GM23338 (cell line): ENCODE data around the gene RASGRP4. TPM values are rescaled to one million over a fixed set of nuclear protein-coding genes. Genes with fewer than 3 reads are reported as not detected.

ENCODE experiments used
- ATAC-seq: fragments of 200-7000 bp; cut with Tn5 transposase; 3 replicates; pipeline ENCODE4 v1.9.1; 2020
- DNase-seq: peaks from one replicate; pipeline ENCODE4 v3.0.0-alpha.2; 2015; ENCODE audit warnings: low spot score
- H2AFZ ChIP-seq: fragments of 200-600 bp; sonication (generic); 2 replicates; pipeline ENCODE4 v1.8.0; 2016; ENCODE audit warnings: antibody characterized with exemption, mild to moderate bottlenecking, moderate library complexity
- H3F3A ChIP-seq: fragments of 200-600 bp; sonication (generic); replicated peaks from 2 replicates; pipeline ENCODE4 v1.8.0; 2017; ENCODE audit warnings: antibody characterized with exemption, mixed run types, low read depth
- H3K27ac ChIP-seq: fragments of 200-600 bp; sonication (generic); 2 replicates; pipeline ENCODE4 v1.6.1; 2016; ENCODE audit warnings: low read depth
- H3K27me3 ChIP-seq: fragments of 200-600 bp; sonication (generic); 2 replicates; pipeline ENCODE4 v1.8.0; 2016; ENCODE audit warnings: mild to moderate bottlenecking, mixed run types, moderate library complexity; ENCODE audit not compliant: insufficient read depth
- H3K36me3 ChIP-seq: fragments of 200-600 bp; sonication (generic); 2 replicates; pipeline ENCODE4 v1.8.0; 2016; ENCODE audit warnings: mild to moderate bottlenecking; ENCODE audit not compliant: insufficient read depth
- H3K4me1 ChIP-seq: fragments of 200-600 bp; sonication (generic); 2 replicates; pipeline ENCODE4 v1.8.0; 2016; ENCODE audit warnings: mild to moderate bottlenecking, moderate library complexity; ENCODE audit not compliant: insufficient read depth
- H3K4me2 ChIP-seq: fragments of 200-600 bp; sonication (generic); 2 replicates; pipeline ENCODE4 v1.7.1; 2017; ENCODE audit warnings: mixed run types
- H3K4me3 ChIP-seq: fragments of 200-600 bp; sonication (generic); 2 replicates; pipeline ENCODE4 v1.6.1; 2016; ENCODE audit warnings: mixed run types
- H3K79me2 ChIP-seq: fragments of 200-600 bp; sonication (generic); replicated peaks from 2 replicates; pipeline ENCODE4 v1.8.0; 2017; ENCODE audit warnings: mild to moderate bottlenecking; ENCODE audit not compliant: insufficient read depth
- H3K9me2 ChIP-seq: fragments of 200-600 bp; sonication (generic); 2 replicates; pipeline ENCODE4 v1.8.0; 2017; ENCODE audit not compliant: insufficient read depth
- H4K20me1 ChIP-seq: fragments of 200-600 bp; sonication (generic); replicated peaks from 2 replicates; pipeline ENCODE4 v1.8.0; 2017; ENCODE audit warnings: mild to moderate bottlenecking; ENCODE audit not compliant: insufficient read depth
- H3K27ac Mint-ChIP-seq: 2 replicates; pipeline ENCODE4 v1.8.0; 2020; ENCODE audit warnings: inconsistent platforms, mild to moderate bottlenecking, moderate library complexity, mixed read lengths
- H3K27me3 Mint-ChIP-seq: 3 replicates; pipeline ENCODE4 v1.8.0; 2022; ENCODE audit warnings: low read depth, mild to moderate bottlenecking, moderate library complexity, mixed read lengths, inconsistent platforms; ENCODE audit not compliant: insufficient read depth, poor library complexity
- H3K36me3 Mint-ChIP-seq: 3 replicates; pipeline ENCODE4 v1.8.0; 2021; ENCODE audit warnings: low read depth, mild to moderate bottlenecking, inconsistent platforms, moderate library complexity, mixed read lengths
- H3K4me1 Mint-ChIP-seq: 3 replicates; pipeline ENCODE4 v1.8.0; 2020; ENCODE audit warnings: mild to moderate bottlenecking, inconsistent platforms, mixed read lengths
- H3K4me3 Mint-ChIP-seq: 3 replicates; pipeline ENCODE4 v1.8.0; 2021; ENCODE audit warnings: moderate library complexity, mild to moderate bottlenecking, inconsistent platforms, mixed read lengths
- H3K9me3 Mint-ChIP-seq: 3 replicates; pipeline ENCODE4 v1.8.0; 2020; ENCODE audit warnings: moderate library complexity, mild to moderate bottlenecking, inconsistent platforms, mixed read lengths
- ETS1 ChIP-seq: IDR thresholded peaks from 2 replicates; pipeline ENCODE4 v1.6.1; 2016; ENCODE audit warnings: antibody characterized with exemption
- EZH2 ChIP-seq: fragments of 200-600 bp; sonication (generic); IDR thresholded peaks from one replicate; pipeline ENCODE4 v1.8.0; 2017; ENCODE audit warnings: antibody characterized with exemption, mild to moderate bottlenecking, low read depth; ENCODE audit not compliant: unreplicated experiment
- EZH2phosphoT487 ChIP-seq: fragments of 200-600 bp; sonication (generic); IDR thresholded peaks from one replicate; pipeline ENCODE4 v1.8.1; 2018; ENCODE audit warnings: antibody characterized with exemption; ENCODE audit not compliant: unreplicated experiment
- JUNB ChIP-seq: IDR thresholded peaks from one replicate; pipeline ENCODE4 v1.6.1; 2016; ENCODE audit warnings: antibody characterized with exemption; ENCODE audit not compliant: unreplicated experiment
- NANOG ChIP-seq: IDR thresholded peaks from 2 replicates; pipeline ENCODE4 v1.6.1; 2016; ENCODE audit warnings: antibody characterized with exemption, borderline replicate concordance
- POLR2AphosphoS5 ChIP-seq: IDR thresholded peaks from 2 replicates; pipeline ENCODE4 v1.6.1; 2016; ENCODE audit warnings: antibody characterized with exemption, low read depth
- REST ChIP-seq: IDR thresholded peaks from one replicate; pipeline ENCODE4 v1.6.1; 2018; ENCODE audit warnings: antibody characterized with exemption; ENCODE audit not compliant: unreplicated experiment
- STAT1 ChIP-seq: IDR thresholded peaks from one replicate; pipeline ENCODE4 v1.6.1; 2016; ENCODE audit warnings: antibody characterized with exemption; ENCODE audit not compliant: unreplicated experiment
- ZNF114 ChIP-seq: fragments of 250-450 bp; sonication (Bioruptor Pico); IDR thresholded peaks from 2 replicates; pipeline ENCODE4 v1.5.0; 2020; ENCODE audit warnings: mild to moderate bottlenecking, moderate library complexity
- ZNF331 ChIP-seq: fragments of 250-450 bp; sonication (Bioruptor Pico); IDR thresholded peaks from 2 replicates; pipeline ENCODE4 v1.5.0; 2020; ENCODE audit warnings: low read depth, mild to moderate bottlenecking, moderate library complexity
- ZNF462 ChIP-seq: fragments of 250-450 bp; sonication (Bioruptor Pico); IDR thresholded peaks from 2 replicates; pipeline ENCODE4 v1.5.0; 2020; ENCODE audit warnings: mild to moderate bottlenecking, moderate library complexity
- polyA plus RNA-seq: library from polyadenylated mRNA; unstranded; fragments of >200 nt; fragmentation: Nextera tagmentation; extraction: Ambion mirVana; gene quantifications from 2 replicates; pipeline ENCODE4 v1.2.1, GENCODE V29; 2016
- total RNA-seq: library from RNA; depleted of rRNA; stranded (reverse); fragments of >200 nt; shearing (Covaris generic); gene quantifications from 2 replicates; pipeline ENCODE4 v1.2.3, GENCODE V29; 2014

Gene RASGRP4
- total and polyA plus RNA-seq, 2 experiments from 2014 or later: 1.6 to 3.6 TPM

GRCh38 chr19:38359242-38360021 lies 66.6 kb downstream of the RASGRP4 start:
- H3K27me3 Mint-ChIP-seq: peaks cover 27% of the 10 kb centered on the region
- Histone ChIP-seq H3K27ac (no peak overlapping the region), H3K36me3 (no peaks in the 10 kb centered on the region)

More at GRCh38 chr19:38359242-38360021, 66.6 kb downstream of the RASGRP4 start:
- H3K4me3 ChIP-seq: no peak overlapping the region
- peaks cover 12% of the 10 kb centered on the region for H3K4me1 ChIP-seq
- peak overlapping the region; percentile 91; the same call in 1 of the 3 replicates for H3K4me3 Mint-ChIP-seq
- H3K4me1 Mint-ChIP-seq: peaks cover 17% of the 10 kb centered on the region
- H3K27me3 ChIP-seq: peaks cover 29% of the 10 kb centered on the region
- H3K27ac Mint-ChIP-seq: no peak overlapping the region
- H2AFZ ChIP-seq: no peak overlapping the region
- H3K9me2 ChIP-seq: no peaks in the 10 kb centered on the region
- H3K9me3 Mint-ChIP-seq: peaks cover 3% of the 10 kb centered on the region; the same call in 2 of the 3 replicates
- TF ChIP-seq EZH2: no peak
- no peak for TF ChIP-seq STAT1
- no peak for TF ChIP-seq JUNB
- no peak for TF ChIP-seq ZNF331 (CRISPR knock-in tag)
- TF ChIP-seq EZH2phosphoT487: no peak
- TF ChIP-seq POLR2AphosphoS5: no peak
- no peak for TF ChIP-seq ZNF114 (CRISPR knock-in tag)
- no peak for TF ChIP-seq ETS1
- no peak for TF ChIP-seq REST
- no peak for TF ChIP-seq ZNF462 (CRISPR knock-in tag)
- TF ChIP-seq NANOG: no peak
- no peaks in the 10 kb centered on the region for H3K79me2 ChIP-seq
- ATAC-seq (no peak), DNase-seq (no peak)
- H3F3A ChIP-seq: 0 out of 2 replicates have a peak, but pooled peaks cover 11% of the 10 kb centered on the region
- no peaks in the 10 kb centered on the region; the same call in 2 of the 3 replicates for H3K36me3 Mint-ChIP-seq
- H4K20me1 ChIP-seq: no peaks in the 10 kb centered on the region; the same call in 1 of the 2 replicates
- no peak overlapping the region for H3K4me2 ChIP-seq
